ENCODE results near the gene RAB37. TPM values are rescaled to one million over a fixed set of nuclear protein-coding genes. Genes with fewer than 3 reads are reported as not detected.

Gene RAB37
- polyA plus RNA-seq, 1 donor from 2014 or later: not detected

DNA sequence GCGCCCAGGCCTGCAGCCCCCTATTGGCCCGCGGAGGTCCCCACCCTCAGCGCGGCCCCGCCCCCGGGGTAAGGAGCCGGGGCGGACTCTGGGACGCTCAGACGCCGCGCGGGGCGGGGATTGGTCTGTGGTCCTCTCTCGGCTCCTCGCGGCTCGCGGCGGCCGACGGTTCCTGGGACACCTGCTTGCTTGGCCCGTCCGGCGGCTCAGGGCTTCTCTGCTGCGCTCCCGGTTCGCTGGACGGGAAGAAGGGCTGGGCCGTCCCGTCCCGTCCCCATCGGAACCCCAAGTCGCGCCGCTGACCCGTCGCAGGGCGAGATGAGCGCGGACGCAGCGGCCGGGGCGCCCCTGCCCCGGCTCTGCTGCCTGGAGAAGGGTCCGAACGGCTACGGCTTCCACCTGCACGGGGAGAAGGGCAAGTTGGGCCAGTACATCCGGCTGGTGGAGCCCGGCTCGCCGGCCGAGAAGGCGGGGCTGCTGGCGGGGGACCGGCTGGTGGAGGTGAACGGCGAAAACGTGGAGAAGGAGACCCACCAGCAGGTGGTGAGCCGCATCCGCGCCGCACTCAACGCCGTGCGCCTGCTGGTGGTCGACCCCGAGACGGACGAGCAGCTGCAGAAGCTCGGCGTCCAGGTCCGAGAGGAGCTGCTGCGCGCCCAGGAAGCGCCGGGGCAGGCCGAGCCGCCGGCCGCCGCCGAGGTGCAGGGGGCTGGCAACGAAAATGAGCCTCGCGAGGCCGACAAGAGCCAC, 11.6 kb downstream of the RAB37 start, which contains the start of gene NHERF1:
Gene NHERF1, plus strand, starts transcription at position 100 of the 750 bp plus-strand sequence. Its CDS starts 219 bp downstream, at position 319.
- peak within 1 kb of the TSS; percentile 68 for H3K4me3 ChIP-seq (ENCODE audit: low read length)
- H3K27ac ChIP-seq (ENCODE audit: low read length): no peak within 1 kb of the TSS
- TF ChIP-seq TAF1 (IDR thresholded peaks at IDR 0.05; ENCODE audit: low read depth): peak; percentile 33
- TF ChIP-seq MXI1 (conservative IDR thresholded peaks at IDR 0.05; ENCODE audit: poor library complexity, severe bottlenecking): peak; percentile 32
- no peak for TF ChIP-seq POLR2AphosphoS5 (IDR thresholded peaks at IDR 0.05)
- peak; percentile 39 for TF ChIP-seq SMC3 (conservative IDR thresholded peaks at IDR 0.05; ENCODE audit: poor library complexity)
- TF ChIP-seq, protein P1, sequence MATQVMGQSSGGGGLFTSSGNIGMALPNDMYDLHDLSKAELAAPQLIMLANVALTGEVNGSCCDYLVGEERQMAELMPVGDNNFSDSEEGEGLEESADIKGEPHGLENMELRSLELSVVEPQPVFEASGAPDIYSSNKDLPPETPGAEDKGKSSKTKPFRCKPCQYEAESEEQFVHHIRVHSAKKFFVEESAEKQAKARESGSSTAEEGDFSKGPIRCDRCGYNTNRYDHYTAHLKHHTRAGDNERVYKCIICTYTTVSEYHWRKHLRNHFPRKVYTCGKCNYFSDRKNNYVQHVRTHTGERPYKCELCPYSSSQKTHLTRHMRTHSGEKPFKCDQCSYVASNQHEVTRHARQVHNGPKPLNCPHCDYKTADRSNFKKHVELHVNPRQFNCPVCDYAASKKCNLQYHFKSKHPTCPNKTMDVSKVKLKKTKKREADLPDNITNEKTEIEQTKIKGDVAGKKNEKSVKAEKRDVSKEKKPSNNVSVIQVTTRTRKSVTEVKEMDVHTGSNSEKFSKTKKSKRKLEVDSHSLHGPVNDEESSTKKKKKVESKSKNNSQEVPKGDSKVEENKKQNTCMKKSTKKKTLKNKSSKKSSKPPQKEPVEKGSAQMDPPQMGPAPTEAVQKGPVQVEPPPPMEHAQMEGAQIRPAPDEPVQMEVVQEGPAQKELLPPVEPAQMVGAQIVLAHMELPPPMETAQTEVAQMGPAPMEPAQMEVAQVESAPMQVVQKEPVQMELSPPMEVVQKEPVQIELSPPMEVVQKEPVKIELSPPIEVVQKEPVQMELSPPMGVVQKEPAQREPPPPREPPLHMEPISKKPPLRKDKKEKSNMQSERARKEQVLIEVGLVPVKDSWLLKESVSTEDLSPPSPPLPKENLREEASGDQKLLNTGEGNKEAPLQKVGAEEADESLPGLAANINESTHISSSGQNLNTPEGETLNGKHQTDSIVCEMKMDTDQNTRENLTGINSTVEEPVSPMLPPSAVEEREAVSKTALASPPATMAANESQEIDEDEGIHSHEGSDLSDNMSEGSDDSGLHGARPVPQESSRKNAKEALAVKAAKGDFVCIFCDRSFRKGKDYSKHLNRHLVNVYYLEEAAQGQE (IDR thresholded peaks at IDR 0.05; ENCODE audit: borderline replicate concordance): no peak
- peak; percentile 26 for TF ChIP-seq RAD21 (conservative IDR thresholded peaks at IDR 0.05)
- TF ChIP-seq, protein P2, sequence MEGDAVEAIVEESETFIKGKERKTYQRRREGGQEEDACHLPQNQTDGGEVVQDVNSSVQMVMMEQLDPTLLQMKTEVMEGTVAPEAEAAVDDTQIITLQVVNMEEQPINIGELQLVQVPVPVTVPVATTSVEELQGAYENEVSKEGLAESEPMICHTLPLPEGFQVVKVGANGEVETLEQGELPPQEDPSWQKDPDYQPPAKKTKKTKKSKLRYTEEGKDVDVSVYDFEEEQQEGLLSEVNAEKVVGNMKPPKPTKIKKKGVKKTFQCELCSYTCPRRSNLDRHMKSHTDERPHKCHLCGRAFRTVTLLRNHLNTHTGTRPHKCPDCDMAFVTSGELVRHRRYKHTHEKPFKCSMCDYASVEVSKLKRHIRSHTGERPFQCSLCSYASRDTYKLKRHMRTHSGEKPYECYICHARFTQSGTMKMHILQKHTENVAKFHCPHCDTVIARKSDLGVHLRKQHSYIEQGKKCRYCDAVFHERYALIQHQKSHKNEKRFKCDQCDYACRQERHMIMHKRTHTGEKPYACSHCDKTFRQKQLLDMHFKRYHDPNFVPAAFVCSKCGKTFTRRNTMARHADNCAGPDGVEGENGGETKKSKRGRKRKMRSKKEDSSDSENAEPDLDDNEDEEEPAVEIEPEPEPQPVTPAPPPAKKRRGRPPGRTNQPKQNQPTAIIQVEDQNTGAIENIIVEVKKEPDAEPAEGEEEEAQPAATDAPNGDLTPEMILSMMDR (IDR thresholded peaks at IDR 0.05; ENCODE audit: poor library complexity, severe bottlenecking): peak; percentile 58
- H3K9me2 ChIP-seq (ENCODE audit: insufficient read depth, low read length): no peaks in the 10 kb centered on the region
- H3F3A ChIP-seq (ENCODE audit: insufficient read depth, low read length, poor library complexity, severe bottlenecking): no peaks in the 10 kb centered on the region
- H3K79me2 ChIP-seq (replicated peaks; ENCODE audit: insufficient read depth, low read length): no peaks in the 10 kb centered on the region
- H3K27me3 ChIP-seq (ENCODE audit: insufficient read depth, low read depth, low read length): peaks cover 25% of the 10 kb centered on the region
- H3K9ac ChIP-seq (ENCODE audit: low read length): peak within 1 kb of the TSS; percentile 24
- H4K20me1 ChIP-seq (ENCODE audit: insufficient read depth): no peaks in the 10 kb centered on the region
- peak within 1 kb of the TSS; percentile 33 for H2AFZ ChIP-seq (ENCODE audit: low read depth, low read length)
- no peaks in the 10 kb centered on the region for H3K36me3 ChIP-seq (ENCODE audit: insufficient read depth, low read length)
- H3K4me2 ChIP-seq (ENCODE audit: low read length): peak within 1 kb of the TSS; percentile 19
- H3K9me3 ChIP-seq (ENCODE audit: low read length): no peaks in the 10 kb centered on the region

DNA sequence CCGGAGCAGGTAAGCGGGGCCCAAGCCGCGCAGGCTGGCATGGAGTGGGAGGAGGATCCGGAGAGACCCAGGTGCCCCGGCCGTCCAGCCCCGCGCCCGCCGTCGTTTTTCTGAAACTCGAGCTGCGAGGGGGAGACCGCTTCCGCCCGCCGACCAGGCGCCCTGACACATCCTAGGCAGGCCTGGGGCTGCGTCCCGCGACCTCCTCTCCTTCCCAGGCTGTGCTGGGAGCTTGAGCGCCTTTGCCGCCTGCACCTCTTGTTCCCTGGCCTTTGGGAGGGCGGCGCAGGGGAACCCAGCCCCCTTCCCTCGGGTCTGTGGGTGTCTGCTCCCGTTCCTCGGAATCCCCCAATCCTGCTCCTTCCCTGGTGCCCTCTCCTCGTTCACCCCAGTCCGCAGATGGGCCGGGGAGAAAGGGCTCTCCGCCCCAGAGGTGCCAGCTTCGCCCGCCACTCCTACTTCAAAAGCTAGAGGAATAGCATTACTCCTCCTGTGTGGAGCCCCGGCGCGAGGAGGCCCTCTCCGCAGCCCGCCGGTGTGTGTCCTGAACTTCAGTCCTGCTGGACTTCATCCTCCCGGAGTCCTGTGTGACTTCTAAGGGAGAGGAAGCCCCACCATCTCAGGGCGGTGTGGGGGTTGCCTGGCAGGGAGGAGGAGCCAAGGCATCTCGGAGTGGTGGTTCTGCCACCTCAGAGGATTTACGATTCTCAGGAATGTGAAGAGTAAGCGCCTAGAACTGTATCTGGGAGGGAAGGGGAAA, 12.4 kb downstream of the RAB37 start:
- Histone ChIP-seq H2AFZ (ENCODE audit: low read depth, low read length) (no peak overlapping the region), H3K27ac (ENCODE audit: low read length) (no peak overlapping the region)

More for the DNA sequence above, 12.4 kb downstream of the RAB37 start:
- no peaks in the 10 kb centered on the region for H3K36me3 ChIP-seq (ENCODE audit: insufficient read depth, low read length)
- no peaks in the 10 kb centered on the region for H3K9me3 ChIP-seq (ENCODE audit: low read length)
- peak overlapping the region; percentile 68 for H3K4me3 ChIP-seq (ENCODE audit: low read length)
- H3K79me2 ChIP-seq (replicated peaks; ENCODE audit: insufficient read depth, low read length): no peaks in the 10 kb centered on the region
- no peaks in the 10 kb centered on the region for H3F3A ChIP-seq (ENCODE audit: insufficient read depth, low read length, poor library complexity, severe bottlenecking)
- H3K9me2 ChIP-seq (ENCODE audit: insufficient read depth, low read length): no peaks in the 10 kb centered on the region
- no peak for TF ChIP-seq TAF1 (IDR thresholded peaks at IDR 0.05; ENCODE audit: low read depth)
- no peak for TF ChIP-seq EZH2 (IDR thresholded peaks at IDR 0.05; ENCODE audit: borderline replicate concordance, insufficient read depth, low read length, poor library complexity, severe bottlenecking)
- TF ChIP-seq, protein P2 (IDR thresholded peaks at IDR 0.05; ENCODE audit: poor library complexity, severe bottlenecking): peak; percentile 5
- H3K27me3 ChIP-seq (ENCODE audit: insufficient read depth, low read depth, low read length): peaks cover 25% of the 10 kb centered on the region
- H4K20me1 ChIP-seq (ENCODE audit: insufficient read depth): no peaks in the 10 kb centered on the region
- no peak overlapping the region for H3K4me2 ChIP-seq (ENCODE audit: low read length)
- no peak overlapping the region for H3K9ac ChIP-seq (ENCODE audit: low read length)
